Measurements from ENCODE around the gene F3.

The F3 gene

GRCh38 chr1:94551449-94551848, 9.9 kb upstream of the F3 start:
- Histone ChIP-seq H3K27ac (ENCODE audit: low read depth, low read length, poor library complexity, severe bottlenecking) (no peak overlapping the region), H3F3A (ENCODE audit: insufficient read depth, low read length) (no peaks in the 10 kb centered on the region), H3K4me3 (ENCODE audit: low read depth, low read length, poor library complexity, severe bottlenecking) (no peak overlapping the region), H2AFZ (ENCODE audit: low read length) (no peak overlapping the region), H3K27me3 (ENCODE audit: insufficient read depth, low read length) (0 out of 2 replicates have a peak, but pooled peaks cover 4% of the 10 kb centered on the region), H4K20me1 (ENCODE audit: insufficient read depth, low read length) (no peaks in the 10 kb centered on the region), H3K9me3 (ENCODE audit: low read length) (no peaks in the 10 kb centered on the region), H3K4me2 (ENCODE audit: low read length) (no peak overlapping the region), H3K9ac (ENCODE audit: low read length) (no peak overlapping the region), H3K9me2 (ENCODE audit: low read depth, low read length) (no peaks in the 10 kb centered on the region), H3K4me1 (ENCODE audit: insufficient read depth, low read length, severe bottlenecking) (no peaks in the 10 kb centered on the region), H3K79me2 (ENCODE audit: insufficient read depth, low read length) (no peaks in the 10 kb centered on the region), H3K36me3 (ENCODE audit: insufficient read depth, low read length) (no peaks in the 10 kb centered on the region)
- TF ChIP-seq EZH2 (IDR thresholded peaks at IDR 0.05; ENCODE audit: borderline replicate concordance, low read length) (no peak), CTCF (IDR thresholded peaks at IDR 0.05; ENCODE audit: low read length) (no peak)

- no peak overlapping the region for H3K27ac ChIP-seq (ENCODE audit: low read depth, low read length, poor library complexity, severe bottlenecking)
- no peaks in the 10 kb centered on the region for H3K4me1 ChIP-seq (ENCODE audit: insufficient read depth, low read length, severe bottlenecking)
- H3K4me3 ChIP-seq (ENCODE audit: low read depth, low read length, poor library complexity, severe bottlenecking), result no peak overlapping the region
- no peaks in the 10 kb centered on the region for H3F3A ChIP-seq (ENCODE audit: insufficient read depth, low read length)
- H3K27me3 ChIP-seq (ENCODE audit: insufficient read depth, low read length), result 0 out of 2 replicates have a peak, but pooled peaks cover 4% of the 10 kb centered on the region
- no peak overlapping the region for H3K4me2 ChIP-seq (ENCODE audit: low read length)
- no peaks in the 10 kb centered on the region for H3K36me3 ChIP-seq (ENCODE audit: insufficient read depth, low read length)
- H3K9me2 ChIP-seq (ENCODE audit: low read depth, low read length), result no peaks in the 10 kb centered on the region
- H2AFZ ChIP-seq (ENCODE audit: low read length), result no peak overlapping the region
- no peaks in the 10 kb centered on the region for H3K9me3 ChIP-seq (ENCODE audit: low read length)
- no peak for TF ChIP-seq EZH2 (IDR thresholded peaks at IDR 0.05; ENCODE audit: borderline replicate concordance, low read length)
- no peak for TF ChIP-seq CTCF (IDR thresholded peaks at IDR 0.05; ENCODE audit: low read length)
- no peaks in the 10 kb centered on the region for H4K20me1 ChIP-seq (ENCODE audit: insufficient read depth, low read length)
- no peaks in the 10 kb centered on the region for H3K79me2 ChIP-seq (ENCODE audit: insufficient read depth, low read length)
- no peak overlapping the region for H3K9ac ChIP-seq (ENCODE audit: low read length)
Measured at GRCh38 chr1:94550800-94551241, 9.3 kb upstream of the F3 start.

GRCh38 chr1:94550396-94550795, 8.8 kb upstream of the F3 start:
- Histone ChIP-seq H4K20me1 (ENCODE audit: insufficient read depth, low read length) (no peaks in the 10 kb centered on the region), H3K27me3 (ENCODE audit: insufficient read depth, low read length) (0 out of 2 replicates have a peak, but pooled peaks cover 4% of the 10 kb centered on the region), H3F3A (ENCODE audit: insufficient read depth, low read length) (no peaks in the 10 kb centered on the region), H3K4me1 (ENCODE audit: insufficient read depth, low read length, severe bottlenecking) (no peaks in the 10 kb centered on the region), H3K4me2 (ENCODE audit: low read length) (no peak overlapping the region), H2AFZ (ENCODE audit: low read length) (no peak overlapping the region), H3K4me3 (ENCODE audit: low read depth, low read length, poor library complexity, severe bottlenecking) (no peak overlapping the region), H3K9me2 (ENCODE audit: low read depth, low read length) (no peaks in the 10 kb centered on the region), H3K9me3 (ENCODE audit: low read length) (no peaks in the 10 kb centered on the region), H3K79me2 (ENCODE audit: insufficient read depth, low read length) (no peaks in the 10 kb centered on the region), H3K27ac (ENCODE audit: low read depth, low read length, poor library complexity, severe bottlenecking) (no peak overlapping the region), H3K36me3 (ENCODE audit: insufficient read depth, low read length) (no peaks in the 10 kb centered on the region), H3K9ac (ENCODE audit: low read length) (no peak overlapping the region)
- TF ChIP-seq EZH2 (IDR thresholded peaks at IDR 0.05; ENCODE audit: borderline replicate concordance, low read length) (no peak), CTCF (IDR thresholded peaks at IDR 0.05; ENCODE audit: low read length) (no peak)
